Measurements from ENCODE around the gene DUOX1.

The DUOX1 gene

DNA sequence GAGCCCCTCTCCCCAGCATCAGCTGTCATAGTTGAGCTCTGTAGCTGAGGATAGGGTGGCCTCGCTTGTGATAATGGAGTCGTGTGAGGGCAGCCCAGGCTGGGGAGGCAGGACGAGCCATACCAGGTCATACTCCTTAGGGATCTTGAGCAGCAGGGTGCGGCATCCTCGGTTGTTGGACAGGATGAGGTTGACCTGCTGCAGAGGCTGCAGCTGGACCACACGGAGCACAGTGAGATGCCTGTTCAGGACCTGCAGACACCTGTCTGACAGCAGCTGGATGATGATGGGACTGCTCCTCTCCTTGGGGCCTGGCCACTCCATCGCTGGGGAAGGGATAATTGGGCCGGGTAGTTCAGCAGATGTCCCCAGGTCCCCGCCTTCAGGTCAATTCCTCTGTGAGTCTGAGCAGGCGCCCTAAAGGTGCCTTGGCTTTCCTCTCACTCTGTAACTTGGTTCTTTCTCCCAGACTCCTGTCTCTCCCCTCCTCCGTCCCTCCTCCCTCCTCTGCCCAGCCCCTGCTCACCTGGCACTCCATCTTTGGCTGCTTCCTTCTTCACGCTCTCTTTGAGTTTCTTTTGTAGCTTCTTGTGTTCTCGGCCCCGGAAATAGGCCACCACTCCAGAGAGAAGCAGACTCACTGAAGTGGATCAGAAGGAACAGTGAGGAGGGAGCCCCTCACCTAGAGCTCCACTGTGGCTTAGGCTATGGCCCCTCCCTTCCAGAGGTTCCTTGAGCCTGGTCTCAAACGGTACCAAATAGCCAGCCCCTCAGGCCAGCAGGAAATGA is 23.6 kb upstream of the DUOX1 start:
- DNase-seq, result no peak

DNA sequence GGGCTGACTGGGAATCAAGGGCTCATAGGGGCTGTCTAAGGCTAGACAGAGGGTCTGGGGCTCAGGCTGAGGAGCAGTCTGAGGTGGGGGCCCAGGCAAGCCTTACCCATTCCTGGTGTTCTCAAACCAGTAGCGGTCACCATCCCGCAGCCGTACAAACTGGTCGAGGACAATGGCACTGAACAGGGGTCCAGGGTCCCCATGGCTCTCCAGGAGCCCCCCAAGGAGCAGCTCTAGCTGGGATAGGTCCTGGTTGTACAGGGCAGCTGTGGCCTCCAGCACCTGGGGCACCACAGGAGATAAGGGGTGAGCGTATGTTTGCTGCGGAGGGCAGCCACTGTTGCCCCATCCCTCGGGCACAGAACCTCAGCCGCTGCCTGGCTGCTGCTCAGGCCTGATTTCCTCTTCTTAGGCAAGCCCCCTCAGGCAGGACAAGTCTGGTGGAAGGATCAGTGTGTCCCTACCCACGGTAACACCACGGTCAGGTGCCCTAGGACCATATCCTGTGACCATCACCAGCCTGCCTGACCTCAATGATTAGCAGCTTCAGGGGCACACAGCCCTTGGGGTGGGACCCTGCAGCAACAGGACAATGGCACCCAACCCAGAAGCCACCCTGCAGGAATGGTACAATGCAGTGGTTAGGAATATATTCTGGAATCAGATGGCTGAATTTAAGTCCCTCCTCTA is 21.7 kb upstream of the DUOX1 start:
- DNase-seq, result no peak

DNA sequence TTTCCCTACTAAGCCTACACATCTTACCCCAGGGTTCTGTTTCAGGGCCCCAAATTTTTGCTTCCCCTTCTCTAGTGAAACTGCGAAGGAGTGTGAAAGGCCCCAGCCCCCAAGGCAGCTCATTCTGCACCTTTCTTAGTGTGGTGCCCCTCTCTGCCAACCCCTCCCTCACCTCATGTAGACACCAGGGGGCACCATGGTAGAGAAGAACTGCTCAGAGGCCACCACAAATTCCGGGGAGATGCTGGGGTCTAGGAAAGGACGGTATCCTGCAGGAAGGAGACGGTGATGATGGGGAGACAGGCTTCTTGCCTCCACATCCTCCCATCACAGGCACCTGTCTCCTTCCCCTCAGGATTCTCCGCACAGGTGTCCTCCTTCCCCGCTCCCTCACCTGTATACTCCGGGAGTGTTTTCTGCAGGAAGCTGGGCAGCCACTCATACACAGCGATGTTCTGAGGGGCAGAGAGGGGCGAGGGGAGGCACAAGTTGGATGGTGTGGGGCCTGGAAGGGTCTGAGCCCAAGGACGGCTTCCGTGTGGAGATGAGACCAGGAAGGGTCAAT is 19.5 kb upstream of the DUOX1 start:
- no peak for DNase-seq

DNA sequence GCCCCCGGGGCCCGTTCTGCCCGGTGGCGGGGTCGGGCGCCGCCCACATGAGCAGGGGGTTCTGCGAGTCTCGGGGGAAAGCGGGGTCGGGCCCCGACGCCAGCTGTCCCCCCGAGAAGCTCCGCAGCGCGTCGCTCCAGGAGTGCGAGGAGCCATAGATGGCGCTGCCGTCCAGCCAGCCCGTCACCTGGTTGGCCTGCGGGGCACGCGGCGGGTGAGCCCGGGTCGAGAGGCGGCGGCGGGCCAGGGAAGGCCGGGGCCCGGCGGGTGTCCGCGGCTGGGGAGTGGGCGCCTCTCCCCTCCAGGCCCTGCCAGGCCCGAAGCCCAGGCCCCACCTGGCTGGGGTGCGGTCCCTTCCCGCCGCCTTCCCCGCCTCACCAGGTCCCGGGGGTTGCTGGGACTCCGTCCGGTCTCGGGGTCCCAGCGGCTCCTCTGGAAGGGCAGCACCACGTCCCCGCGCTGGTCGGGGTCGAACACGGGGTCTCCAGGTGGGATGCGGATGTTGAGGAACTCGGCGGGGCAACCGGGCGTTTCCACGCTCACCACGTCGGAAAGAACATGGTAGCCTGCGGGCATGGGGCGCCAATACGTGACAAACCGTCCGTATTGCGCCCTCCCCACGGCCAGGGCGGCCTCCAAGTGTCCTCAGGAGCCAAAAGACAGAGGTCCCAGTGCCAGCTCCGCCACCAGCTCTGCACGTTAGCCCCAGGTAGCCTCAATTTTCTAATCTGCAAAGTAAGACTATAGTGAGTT is 18.2 kb upstream of the DUOX1 start:
- DNase-seq, result no peak

DNA sequence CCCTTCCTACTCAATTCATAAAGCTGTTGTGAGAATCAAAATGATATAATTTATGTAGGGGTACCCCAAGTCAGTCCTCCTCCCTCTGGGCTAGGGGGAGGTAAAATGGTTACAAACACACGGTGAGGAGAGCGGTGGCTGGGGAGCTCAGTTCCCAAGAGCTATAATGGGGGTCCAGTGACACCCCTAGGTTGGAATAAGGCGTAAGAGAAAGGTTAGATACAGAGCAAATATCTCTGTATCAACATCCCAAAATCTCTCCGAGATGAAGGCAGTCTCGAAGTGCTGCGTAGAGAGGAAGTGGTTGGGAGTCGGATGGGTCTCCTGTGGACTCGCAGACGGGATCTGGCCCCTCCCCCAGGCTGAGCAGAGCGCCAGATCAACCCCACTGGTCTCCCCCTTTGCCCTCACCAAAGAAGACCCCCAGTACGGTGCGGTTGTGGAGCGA is 17.6 kb upstream of the DUOX1 start:
- no peak for DNase-seq

DNA sequence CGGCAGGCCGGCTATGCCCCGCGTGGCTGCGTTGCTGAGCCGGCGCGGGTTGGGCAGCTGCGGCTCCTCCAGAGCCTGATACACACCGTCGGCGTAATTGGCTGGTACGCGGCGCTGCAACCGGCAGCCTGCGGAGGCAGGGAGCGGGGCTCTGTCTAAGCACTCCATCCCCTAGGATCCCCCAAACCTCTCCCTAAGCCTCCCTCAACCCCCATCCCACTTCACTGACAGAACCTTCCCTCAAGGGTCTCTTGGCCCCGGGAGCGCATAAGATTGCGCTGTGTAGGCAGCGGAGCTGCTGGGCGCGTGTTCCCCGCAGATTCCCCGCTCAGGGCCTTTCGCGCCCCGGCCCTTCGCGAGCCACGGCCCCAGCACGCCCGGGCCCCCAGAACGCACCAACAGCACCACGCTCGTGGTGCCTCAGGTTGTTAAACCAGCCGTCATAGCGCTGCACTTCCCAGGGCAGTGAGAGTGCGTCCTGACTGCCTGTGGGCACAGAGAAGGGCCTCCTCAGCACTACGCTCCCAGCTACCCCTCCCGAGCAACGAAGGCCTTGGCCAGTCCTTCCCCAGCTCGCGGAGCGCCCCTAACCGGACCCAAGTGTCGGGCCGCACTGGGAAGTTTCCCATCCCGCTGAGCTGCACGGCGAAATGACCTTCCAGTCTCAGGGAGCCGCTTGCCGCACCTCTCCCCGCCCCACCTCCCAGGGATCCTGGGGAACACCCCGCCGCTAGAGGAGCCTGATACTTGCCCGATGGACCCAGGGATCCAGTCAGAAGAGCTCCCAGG is 17.0 kb upstream of the DUOX1 start:
- no peak for DNase-seq

DNA sequence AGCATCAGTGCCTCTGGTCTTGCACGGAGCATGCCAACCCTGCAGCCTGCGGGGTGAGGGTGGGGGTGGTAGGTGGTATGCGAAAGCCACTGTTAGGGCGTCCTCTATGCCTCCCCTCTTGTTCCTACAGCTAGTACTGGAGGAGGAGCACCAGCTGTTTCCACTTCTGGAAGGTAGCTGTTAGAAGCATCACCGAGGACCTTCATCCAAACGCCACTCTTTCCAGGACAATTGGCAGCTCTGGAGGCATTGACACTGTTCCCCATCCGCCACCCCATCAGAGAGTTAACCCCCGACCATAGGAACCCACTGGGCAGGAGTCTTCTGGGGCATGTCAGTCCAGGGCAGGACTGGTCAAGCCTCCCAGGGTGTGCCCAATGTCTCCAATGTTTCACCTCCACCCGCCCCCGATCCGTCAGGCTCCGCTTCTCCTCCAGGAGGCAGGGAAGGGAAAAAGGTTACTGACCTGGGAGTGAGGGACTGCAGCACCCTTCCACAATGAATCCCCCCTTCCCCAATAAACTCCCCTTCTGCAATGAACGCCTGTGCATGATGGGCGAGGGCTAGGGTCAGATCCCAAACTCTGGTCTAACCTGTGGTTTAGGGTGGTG is 16.3 kb upstream of the DUOX1 start:
- no peak for DNase-seq

DNA sequence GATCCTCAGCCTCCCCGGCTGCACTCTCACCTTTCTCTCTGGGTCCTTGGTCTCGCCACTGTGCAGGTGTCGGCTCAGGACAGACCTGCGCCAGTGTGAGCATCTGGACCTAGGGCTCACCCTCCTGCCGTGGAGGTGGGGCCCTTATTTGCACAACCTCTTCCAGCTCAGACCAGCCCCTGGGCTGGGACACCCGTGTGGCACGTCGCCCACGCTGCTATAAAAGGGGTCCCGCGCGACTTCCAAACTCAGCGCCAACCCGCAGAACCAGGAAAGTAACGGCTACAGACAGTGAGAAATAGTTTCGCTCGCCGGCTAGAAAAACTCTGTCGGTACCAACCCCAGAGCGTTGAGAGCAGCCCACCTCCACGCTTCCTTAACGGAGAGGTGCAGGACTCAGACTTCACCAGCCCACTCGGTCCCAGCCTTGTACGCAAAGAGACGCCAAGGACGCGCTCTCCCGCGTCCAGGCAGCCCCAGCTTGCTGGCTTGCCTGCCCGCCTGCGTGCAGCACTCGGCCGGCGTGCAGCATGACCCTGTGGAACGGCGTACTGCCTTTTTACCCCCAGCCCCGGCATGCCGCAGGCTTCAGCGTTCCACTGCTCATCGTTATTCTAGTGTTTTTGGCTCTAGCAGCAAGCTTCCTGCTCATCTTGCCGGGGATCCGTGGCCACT is 15.6 kb upstream of the DUOX1 start, which contains the start of the genes DUOX2 and DUOXA2:
TSS of gene DUOX2 (minus strand) at position 97 of the 675 bp plus-strand sequence. CDS start 761 bp downstream, outside the sequence.
TSS of gene DUOXA2 (plus strand) at position 251 of the 675 bp plus-strand sequence. CDS start at position 531, 280 bp downstream.
- no peak for DNase-seq

DNA sequence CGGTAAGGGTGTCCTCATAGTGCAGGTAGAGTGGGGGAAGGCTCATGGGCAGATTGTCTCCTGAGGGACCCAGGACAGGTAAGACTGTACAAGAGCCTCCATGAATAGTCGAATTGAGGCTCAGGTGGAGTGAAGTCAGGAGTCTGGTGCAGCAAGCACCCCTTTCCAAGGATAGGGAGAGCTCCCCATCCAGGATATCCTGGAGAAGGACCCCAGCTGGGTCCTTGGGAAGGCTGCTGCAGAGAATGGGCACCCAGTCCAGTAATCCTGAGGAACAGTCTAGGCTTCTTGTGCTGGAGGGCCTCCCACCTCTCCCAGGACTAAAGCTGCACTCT is 15.1 kb upstream of the DUOX1 start:
- DNase-seq, result no peak

DNA sequence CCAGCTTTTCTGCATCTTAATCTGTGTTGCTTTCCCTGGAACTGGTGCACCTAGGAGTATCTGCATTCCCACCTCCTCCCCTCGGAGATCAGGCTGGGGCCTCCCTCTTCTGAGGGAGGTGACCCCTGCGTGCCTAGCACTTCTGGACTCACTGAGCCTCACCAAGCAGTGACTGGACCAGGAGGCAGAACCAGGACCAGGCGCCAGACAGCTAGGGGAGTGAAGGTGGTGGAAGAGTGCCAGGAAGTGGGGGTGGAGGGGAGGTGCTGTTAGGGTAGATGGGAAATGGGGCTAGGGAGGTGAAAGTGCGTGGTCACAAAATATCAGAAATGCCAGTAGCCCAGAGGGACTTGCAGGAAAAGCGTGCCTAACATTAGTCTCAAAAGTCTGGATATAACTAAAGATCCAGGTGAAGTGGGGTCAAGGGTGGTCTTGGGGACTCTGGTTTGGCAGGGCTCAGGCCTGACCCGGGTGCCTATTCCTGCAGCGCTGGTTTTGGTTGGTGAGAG is 14.4 kb upstream of the DUOX1 start:
- no peak for DNase-seq

DNA sequence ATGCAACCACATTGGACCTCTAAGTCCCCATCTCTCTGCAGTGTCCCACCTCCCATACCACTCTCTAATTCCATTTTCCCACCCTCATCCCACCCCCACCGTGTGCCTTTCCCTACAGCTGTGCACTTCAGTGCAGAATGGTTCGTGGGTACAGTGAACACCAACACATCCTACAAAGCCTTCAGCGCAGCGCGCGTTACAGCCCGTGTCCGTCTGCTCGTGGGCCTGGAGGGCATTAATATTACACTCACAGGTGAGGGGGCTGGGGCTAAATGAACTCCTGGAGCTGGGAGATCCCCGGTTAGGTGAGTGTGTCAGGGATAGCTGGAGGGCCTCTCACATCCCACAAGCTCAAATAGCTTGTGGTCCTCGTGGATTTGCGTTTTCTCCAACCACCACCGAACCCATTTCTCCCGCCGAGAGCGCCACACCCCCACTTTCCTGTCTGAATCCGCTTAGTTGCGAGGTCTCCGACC is 13.8 kb upstream of the DUOX1 start:
- no peak for DNase-seq

DNA sequence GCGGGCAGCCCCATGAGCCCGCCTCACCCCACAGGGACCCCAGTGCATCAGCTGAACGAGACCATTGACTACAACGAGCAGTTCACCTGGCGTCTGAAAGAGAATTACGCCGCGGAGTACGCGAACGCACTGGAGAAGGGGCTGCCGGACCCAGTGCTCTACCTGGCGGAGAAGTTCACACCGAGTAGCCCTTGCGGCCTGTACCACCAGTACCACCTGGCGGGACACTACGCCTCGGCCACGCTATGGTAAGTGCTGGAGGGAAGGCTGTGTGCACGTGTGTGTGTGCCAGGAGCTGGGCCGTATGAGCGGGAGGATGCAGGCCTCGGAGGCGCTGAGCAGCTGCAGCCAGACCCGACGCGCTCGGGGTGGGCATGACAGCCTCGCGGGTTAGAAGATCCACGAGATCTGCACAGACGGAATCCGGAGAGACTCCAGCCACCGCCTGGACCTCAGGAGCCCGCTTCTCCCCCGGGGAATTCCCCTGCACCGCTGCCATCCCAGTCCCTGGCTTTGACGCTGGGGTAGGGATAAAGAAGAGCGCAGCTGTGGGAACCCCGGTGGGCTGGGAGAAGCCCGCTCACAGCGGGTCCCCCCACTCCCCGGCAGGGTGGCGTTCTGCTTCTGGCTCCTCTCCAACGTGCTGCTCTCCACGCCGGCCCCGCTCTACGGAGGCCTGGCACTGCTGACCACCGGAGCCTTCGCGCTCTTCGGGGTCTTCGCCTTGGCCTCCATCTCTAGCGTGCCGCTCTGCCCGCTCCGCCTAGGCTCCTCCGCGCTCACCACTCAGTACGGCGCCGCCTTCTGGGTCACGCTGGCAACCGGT is 13.1 kb upstream of the DUOX1 start:
- DNase-seq, result no peak

DNA sequence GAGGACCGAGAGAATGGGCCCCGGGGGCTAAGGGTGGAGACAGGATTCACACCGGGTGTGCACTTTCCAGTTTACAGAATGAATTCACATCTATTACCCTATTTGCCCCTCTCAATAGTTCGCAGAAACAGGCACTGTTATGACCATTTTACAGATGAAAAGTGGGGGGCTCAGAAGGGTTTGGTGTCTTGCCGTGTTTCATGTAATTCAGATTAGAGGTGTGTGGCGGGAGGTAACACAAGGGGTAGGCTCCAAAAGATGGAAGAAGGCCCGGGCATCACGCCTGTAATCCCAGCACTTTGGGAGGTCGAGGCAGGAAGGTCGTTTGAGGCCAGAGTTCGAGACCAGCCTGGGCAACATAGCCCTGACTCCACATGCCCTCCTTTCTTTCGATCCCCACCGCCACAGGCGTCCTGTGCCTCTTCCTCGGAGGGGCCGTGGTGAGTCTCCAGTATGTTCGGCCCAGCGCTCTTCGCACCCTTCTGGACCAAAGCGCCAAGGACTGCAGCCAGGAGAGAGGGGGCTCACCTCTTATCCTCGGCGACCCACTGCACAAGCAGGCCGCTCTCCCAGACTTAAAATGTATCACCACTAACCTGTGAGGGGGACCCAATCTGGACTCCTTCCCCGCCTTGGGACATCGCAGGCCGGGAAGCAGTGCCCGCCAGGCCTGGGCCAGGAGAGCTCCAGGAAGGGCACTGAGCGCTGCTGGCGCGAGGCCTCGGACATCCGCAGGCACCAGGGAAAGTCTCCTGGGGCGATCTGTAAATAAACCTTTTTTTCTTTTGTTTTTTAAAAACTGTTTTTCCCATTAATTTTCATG is 12.3 kb upstream of the DUOX1 start:
- DNase-seq, result no peak

DNA sequence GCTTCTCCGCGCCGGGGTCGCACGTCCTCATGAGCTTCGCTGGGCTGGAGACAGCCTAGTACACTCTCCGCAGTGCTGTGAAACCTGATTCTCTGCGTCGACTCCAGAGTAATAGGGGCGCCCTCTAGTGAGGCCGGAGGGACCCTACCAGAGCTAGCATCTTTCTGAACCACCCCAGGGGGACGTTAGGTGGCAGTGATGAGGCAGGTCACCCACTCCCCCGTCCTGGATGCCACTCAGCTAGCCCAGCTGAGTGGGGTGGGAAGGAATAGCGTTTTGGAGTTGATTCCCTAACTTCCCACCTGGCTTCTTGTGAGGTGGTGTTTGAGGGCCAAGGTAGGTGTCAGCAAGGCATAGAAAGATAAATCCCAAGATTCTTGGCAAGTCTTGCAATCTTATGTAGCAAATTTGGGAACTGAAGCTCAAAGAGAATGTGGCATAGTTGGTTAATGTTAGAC is 11.6 kb upstream of the DUOX1 start:
- peak; percentile 85 for DNase-seq

DNA sequence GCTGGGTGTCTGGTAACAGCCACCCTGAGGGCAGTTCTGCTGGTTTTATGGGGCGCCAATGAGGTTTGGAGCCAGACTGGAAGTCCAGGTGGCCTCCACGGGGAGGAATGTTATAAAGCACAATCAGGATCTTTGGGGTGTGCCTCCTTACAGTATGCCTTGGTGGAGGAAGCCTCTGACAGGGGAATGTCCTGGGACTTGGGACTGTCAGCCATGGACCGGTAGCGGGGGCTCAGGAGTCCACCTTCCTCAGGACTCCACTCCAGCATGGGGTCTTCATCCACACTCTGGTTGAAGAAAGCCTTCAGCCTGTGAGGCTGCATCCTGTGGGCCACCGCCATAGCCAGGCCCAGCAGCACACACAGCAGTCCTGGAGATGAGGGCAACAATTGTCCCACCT is 10.8 kb upstream of the DUOX1 start:
- no peak for DNase-seq

DNA sequence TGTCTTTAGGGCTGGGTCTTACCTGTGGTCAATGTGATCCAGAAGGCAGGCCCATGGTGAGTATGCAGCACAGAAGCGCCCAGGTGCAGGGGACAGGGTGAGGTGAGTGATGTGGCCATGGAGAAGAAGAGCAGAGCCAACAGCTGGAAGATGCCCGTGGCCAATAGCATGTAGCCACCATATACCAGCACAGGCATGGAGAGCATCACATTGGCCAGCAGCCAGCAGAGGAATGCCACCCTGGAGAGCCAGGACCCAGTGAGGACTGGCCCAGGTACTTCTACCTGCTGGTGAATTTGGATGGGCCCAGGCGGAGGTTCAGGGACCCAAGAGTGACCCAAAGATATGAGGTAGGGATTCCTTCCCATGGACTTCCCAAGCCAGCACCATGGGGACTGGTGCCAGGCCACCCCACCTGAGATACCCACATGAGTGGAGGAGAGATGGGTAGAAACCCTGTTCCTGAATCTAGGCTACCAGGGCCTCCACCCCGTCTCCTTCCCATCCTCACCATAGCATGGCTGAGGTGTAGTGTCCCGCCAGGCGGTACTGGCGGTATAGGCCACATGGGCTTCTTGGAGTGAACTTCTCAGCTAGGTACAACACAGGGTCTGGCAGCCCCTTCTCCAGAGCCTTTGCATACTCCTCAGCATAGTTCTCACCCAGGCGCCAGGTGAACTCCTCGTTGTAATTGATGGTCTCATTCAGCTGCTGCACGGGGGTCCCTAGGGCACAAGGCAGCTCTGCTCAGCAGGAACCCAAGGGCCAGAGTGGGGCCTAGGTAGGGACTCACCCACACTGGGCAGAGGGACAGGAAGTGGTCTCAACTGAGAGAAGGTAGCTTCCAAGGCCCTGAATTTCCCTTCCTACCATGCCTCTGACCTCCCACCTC is 9.5 kb upstream of the DUOX1 start:
- DNase-seq, result no peak

DNA sequence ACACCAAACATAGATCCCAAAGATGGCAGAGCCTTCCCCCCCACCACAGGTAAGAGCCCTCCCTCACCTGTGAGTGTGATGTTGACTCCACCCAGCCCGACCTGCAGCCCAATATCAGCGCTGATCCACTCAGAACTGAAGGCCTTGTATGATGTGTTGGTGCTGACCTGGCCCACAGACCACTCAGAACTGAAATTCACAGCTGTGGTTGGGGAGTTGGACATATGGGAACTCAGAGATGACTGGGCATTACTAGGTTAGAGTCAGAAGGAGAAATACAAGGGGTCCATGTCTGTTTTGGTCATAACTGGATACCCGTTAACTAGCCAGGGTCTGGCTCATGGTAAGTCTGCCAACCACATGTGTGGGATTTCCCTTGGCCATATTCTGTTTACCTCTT is 8.8 kb upstream of the DUOX1 start:
- DNase-seq, result no peak

All from CD4-positive, alpha-beta T cell treated with Interleukin-10 for 1 hour (primary cell).